HG03565 (cell line): ENCODE data around the gene PRSS3.
"Not testable (repeated sequence)": the region's sequence is repeated elsewhere in the genome, so short reads cannot be mapped to it uniquely, and the experiment has no call there.

Experiments
- ATAC-seq: cut with Tn5 transposase; IDR thresholded peaks from one replicate; pipeline ENCODE4 v1.9.1; 2021; ENCODE audit warnings: mild to moderate bottlenecking, moderate library complexity; ENCODE audit not compliant: unreplicated experiment

Gene PRSS3

GRCh38 chr9:33785914-33786313 is 9.4 kb upstream of the PRSS3 start:
- ATAC-seq: no peak

GRCh38 chr9:33786681-33787080 is 8.7 kb upstream of the PRSS3 start:
- no peak for ATAC-seq

GRCh38 chr9:33787839-33788238 is 7.5 kb upstream of the PRSS3 start:
- ATAC-seq: no peak

DNA sequence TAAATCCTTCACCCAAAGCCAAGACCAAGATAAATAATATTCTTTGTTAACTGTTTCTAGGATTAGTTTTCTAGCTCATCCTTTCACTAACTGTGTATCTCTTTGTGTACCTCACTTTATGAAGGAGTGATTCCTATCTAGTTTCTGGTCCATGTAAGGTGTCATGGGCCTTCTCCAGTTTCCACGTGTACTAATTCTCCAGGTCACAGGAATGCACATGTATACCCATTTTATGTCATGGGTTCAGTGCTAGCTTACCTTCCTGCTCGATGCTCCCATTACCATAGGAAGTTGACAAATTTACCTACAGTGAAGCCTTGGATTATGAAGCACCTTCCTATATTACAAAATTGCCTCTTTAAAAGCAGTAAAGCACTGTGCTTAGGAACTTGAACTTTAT is 5.9 kb upstream of the PRSS3 start:
- ATAC-seq: not testable (repeated sequence)

- no peak for ATAC-seq
These were observed 4.2 kb upstream of the PRSS3 start for GRCh38 chr9:33791117-33791516.

- ATAC-seq: not testable (repeated sequence)
These were observed 1.9 kb upstream of the PRSS3 start for GRCh38 chr9:33793496-33793895.

- ATAC-seq: no peak
These were observed 801 bp upstream of the PRSS3 start for GRCh38 chr9:33794560-33794959.

GRCh38 chr9:33795819-33796218 is 458 bp downstream of the PRSS3 start:
- no peak for ATAC-seq

- not testable (repeated sequence) for ATAC-seq
These were observed 1.3 kb downstream of the PRSS3 start for GRCh38 chr9:33796679-33797078.

- no peak for ATAC-seq
These were observed 2.5 kb downstream of the PRSS3 start for GRCh38 chr9:33797837-33798236.

DNA sequence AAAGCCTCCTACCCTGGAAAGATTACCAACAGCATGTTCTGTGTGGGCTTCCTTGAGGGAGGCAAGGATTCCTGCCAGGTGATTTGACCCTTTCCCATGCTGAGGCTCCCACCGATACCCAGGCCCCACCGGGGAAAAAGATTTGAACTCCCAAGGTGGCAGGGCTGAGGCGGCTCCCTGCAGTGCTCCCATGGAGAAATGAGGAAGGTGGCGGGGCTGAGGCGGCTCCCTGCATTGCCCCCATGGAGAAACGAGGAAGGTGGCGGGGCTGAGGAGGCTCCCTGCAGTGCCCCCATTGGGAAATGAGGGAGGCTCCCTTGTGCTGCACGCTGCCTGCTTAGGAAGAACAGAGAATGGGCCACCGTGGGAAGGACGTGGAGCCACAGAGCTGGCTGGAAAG is 3.2 kb downstream of the PRSS3 start:
- no peak for ATAC-seq

GRCh38 chr9:33799928-33800704 is 4.8 kb downstream of the PRSS3 start:
- no peak for ATAC-seq

- no peak for ATAC-seq
These were observed 5.5 kb downstream of the PRSS3 start for GRCh38 chr9:33800886-33801285.

- ATAC-seq: not testable (repeated sequence)
These were observed 6.7 kb downstream of the PRSS3 start for GRCh38 chr9:33801943-33802500.

DNA sequence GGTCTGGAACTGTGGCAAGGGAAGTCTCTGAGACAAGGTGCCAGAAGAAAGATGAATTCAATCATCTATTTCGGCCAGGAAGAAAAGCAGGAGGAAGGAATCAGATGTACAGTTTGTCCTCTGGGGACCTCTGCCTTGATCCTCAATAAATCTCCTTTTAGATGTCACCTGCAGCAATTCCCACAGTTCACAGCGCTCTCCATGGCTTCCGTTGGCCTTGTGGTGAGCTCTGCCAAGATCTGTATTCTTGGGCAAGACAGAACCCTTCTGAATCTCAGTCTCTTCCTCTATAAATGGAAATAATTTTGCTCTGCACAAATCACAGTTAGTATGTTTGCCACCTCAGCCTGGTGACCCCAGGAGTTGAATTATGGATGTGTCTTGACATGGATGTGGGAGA is 8.8 kb downstream of the PRSS3 start:
- not testable (repeated sequence) for ATAC-seq

- not testable (repeated sequence) for ATAC-seq
These were observed 11.8 kb downstream of the PRSS3 start for GRCh38 chr9:33807156-33807555.

DNA sequence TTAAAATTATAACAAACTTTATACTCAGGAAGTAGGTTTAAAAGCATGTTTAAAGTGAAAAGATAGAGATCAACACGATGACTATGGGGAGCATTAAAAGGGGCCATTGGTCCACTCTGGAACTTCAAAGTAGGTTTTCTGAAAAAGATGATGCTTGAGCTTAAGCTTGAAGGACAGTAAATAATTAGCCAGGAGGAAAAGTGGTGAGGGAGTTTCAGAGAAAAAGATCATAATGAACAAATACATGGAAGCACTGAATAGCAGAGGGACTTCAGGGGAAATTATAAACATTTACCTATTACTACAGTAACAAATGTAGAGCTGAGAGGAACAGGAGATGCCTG is 13.6 kb downstream of the PRSS3 start:
- not testable (repeated sequence) for ATAC-seq

GRCh38 chr9:33809506-33809905 is 14.1 kb downstream of the PRSS3 start:
- no peak for ATAC-seq

DNA sequence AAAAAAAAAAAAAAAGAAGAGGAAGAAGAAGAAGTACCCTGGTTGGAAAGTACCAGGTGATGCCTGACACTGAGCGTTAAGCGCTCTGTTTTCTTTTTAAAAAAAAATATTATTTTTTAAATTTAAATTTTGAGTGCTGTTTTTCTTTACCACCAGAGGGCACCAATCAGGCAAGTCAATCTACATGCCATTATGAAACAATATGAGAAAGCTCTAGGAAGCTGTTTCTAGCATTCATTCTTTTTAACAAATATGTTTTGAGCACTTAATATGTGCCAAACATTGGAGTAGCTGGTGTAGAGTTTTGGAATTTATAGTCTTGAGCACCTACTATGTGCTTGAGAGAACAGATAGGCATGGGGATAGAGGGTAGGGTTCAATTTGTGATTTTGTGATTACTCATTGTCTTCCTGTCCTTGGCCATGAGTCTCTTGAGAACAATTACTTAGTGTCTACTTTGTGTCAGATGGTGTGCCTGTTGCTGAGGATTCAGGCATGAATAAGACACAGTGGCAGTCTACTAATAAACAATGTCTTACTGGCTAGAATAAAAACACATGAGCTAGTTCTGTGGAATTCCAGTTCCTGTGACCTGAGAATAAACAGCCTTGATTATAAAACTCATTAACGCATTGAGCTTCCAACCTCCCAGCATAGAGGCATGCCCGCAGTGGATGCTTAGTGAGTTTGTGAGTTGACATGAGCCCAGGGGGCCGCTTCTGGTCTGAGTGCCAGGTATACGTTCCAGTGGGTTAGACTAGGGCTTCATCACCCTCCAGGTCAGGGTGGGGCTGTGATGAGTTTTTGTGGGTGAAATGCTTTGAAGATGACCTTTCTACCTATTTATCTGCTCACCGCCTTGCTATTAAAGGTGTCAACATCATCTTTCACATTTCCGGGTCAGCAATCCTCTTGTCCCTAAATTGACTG is 18.6 kb downstream of the PRSS3 start:
- no peak for ATAC-seq

DNA sequence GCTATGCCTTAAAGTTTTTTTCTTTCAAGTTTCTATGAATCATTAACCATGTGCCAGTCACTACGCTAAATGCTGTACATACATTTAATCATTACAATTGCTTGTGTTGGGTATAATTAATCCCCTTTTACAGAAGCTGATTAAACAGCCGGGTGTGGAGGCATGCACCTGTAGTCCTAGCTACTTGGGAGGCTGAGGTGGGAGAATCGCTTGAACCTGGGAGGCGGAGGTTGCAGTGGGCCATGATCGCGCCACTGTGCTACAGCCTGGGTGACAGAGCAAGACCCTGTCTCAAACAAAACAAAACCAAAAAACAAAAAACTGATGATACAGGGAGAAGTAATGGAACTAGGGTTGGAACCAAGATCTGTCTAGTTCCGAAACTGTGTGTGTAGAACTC is 20.4 kb downstream of the PRSS3 start:
- ATAC-seq: no peak

DNA sequence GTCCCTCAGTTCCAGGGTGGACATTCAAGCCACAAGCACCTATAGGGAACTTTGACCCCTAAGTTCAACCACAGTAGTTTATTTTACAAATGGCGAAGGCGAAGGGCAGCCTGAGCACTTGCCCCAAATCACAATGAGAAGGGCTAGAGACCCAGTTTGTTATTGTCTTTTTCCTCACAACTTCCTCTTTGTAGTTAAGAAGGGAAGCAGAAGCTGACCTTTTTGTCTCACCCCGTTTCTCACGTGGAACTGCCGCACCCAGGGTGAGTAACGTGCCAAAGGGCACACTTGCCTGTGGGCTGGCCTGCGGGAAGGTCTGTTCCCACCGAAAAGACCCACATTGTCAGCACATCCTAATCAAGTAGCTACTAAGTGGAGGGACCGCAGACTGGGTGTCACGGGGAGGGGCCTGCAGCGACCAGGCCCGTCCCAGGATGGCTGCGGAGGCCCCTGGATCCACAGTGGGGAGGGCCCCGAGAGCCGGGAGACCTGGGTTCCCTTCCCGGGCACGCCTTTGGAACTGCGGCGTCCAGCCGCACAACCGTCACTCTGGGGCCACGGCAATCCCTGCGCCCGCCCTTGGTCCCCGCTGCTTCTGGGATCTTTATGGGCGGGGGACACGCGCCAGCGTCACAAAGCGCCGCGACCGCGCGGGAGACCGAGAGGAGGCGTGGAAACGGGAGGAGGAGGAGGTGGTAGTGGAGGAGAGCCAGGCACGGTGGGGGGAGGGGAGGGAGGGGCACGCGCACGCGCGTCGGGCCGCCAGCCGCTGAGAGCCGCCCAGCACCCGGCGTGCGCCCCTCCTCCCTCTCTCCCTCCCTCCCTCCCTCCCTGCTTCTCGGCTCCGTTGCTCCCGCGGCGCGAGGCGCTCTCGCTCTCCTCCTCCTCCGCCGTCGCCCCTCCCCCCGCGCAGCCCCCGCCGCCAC is 21.2 kb downstream of the PRSS3 start, which contains the start of gene UBE2R2:
TSS of gene UBE2R2 (plus strand) at position 834 of the 926 bp plus-strand sequence. CDS start 598 bp downstream, outside the sequence.
- peak; percentile 43 for ATAC-seq
